ENCODE data around the gene SMIM20.

DNA sequence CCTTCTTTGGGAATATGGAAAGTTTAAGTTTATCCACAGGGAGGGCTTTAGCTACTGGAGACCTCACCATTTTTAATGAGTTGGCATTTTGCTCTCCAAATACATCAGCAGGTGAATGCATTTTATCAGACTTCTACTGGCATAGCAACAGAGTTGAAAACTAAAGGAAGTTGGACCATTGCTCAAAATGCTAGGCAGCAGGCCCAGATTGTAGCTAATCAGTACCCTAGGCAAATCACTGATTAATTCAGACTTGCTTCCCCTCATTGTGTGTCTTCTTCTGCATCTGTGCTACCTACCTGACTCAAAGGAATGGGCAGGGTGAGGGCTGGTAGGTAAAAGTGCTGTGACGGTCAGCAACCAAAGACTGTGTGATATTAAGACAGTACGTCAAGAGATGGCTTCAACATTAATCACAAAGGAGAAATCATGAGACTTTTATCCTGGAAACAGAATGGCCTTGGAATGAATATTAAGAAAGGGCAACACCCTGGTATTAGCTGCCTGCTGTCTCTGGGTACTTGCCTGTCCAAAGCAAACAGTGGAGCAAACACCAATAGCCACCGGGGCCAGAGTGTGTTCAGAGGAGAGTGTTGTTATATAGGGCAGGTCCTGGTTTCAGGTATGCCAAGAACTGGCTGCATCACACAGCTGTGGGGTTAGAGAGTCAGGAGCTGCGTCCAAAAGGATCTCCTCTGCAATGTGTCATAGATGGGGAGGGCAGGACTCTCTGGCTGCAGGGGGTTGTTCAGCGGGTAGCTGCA is 17.1 kb upstream of the SMIM20 start:
- TF ChIP-seq, protein P1, sequence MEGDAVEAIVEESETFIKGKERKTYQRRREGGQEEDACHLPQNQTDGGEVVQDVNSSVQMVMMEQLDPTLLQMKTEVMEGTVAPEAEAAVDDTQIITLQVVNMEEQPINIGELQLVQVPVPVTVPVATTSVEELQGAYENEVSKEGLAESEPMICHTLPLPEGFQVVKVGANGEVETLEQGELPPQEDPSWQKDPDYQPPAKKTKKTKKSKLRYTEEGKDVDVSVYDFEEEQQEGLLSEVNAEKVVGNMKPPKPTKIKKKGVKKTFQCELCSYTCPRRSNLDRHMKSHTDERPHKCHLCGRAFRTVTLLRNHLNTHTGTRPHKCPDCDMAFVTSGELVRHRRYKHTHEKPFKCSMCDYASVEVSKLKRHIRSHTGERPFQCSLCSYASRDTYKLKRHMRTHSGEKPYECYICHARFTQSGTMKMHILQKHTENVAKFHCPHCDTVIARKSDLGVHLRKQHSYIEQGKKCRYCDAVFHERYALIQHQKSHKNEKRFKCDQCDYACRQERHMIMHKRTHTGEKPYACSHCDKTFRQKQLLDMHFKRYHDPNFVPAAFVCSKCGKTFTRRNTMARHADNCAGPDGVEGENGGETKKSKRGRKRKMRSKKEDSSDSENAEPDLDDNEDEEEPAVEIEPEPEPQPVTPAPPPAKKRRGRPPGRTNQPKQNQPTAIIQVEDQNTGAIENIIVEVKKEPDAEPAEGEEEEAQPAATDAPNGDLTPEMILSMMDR (IDR thresholded peaks at IDR 0.05; ENCODE audit: low read length): no peak
- TF ChIP-seq EZH2phosphoT487 (IDR thresholded peaks at IDR 0.05; ENCODE audit: low read length) (no peak), EZH2 (optimal IDR thresholded peaks at IDR 0.05; ENCODE audit: low read depth, low read length) (no peak)

Data from MM.1S (cell line).